HEK293T (cell line): ENCODE measurements around the gene SMARCAL1.
"Not testable (repeated sequence)": the region's sequence is repeated elsewhere in the genome, so short reads cannot be mapped to it uniquely, and the experiment has no call there.

Source experiments
- CTCF ChIA-PET: fragments of 350-600 bp; formaldehyde crosslinking; extraction: SDS; loops from one replicate; lab custom pipeline; 2021; ENCODE audit warnings: antibody characterized with exemption, inconsistent platforms; lab: Yijun Ruan, JAX
- POLR2A ChIA-PET: fragments of 350-600 bp; formaldehyde crosslinking; extraction: SDS; loops from one replicate; lab custom pipeline; 2020; ENCODE audit warnings: antibody characterized with exemption, inconsistent platforms; lab: Yijun Ruan, JAX
- DNase-seq: peaks from one replicate; pipeline ENCODE4 v3.0.0; 2012; ENCODE audit warnings: mixed read lengths; ENCODE audit errors: extremely low spot score
- ARNT ChIP-seq: fragments of 450-650 bp; IDR thresholded peaks from 2 replicates; pipeline ENCODE4 v1.6.1; 2017; ENCODE audit warnings: mild to moderate bottlenecking
- BHLHE40 ChIP-seq: fragments of 450-650 bp; IDR thresholded peaks from 2 replicates; pipeline ENCODE4 v1.6.1; 2016; ENCODE audit warnings: mild to moderate bottlenecking, moderate library complexity, borderline replicate concordance
- CTBP1 ChIP-seq: fragments of 450-650 bp; IDR thresholded peaks from 2 replicates; pipeline ENCODE4 v1.6.1; 2016; ENCODE audit warnings: borderline replicate concordance
- ELF4 ChIP-seq: fragments of 450-650 bp; IDR thresholded peaks from 2 replicates; pipeline ENCODE4 v1.6.1; 2017; ENCODE audit warnings: antibody characterized with exemption
- FOXA1 ChIP-seq: fragments of 450-650 bp; IDR thresholded peaks from 2 replicates; pipeline ENCODE4 v1.6.1; 2016; ENCODE audit warnings: mild to moderate bottlenecking
- FOXK2 ChIP-seq: fragments of 450-650 bp; IDR thresholded peaks from 2 replicates; pipeline ENCODE4 v1.6.1; 2016; ENCODE audit warnings: mild to moderate bottlenecking
- FOXM1 ChIP-seq: fragments of 450-650 bp; IDR thresholded peaks from 2 replicates; pipeline ENCODE4 v1.6.1; 2017; ENCODE audit warnings: mild to moderate bottlenecking, borderline replicate concordance
- HDGF ChIP-seq: fragments of 450-650 bp; IDR thresholded peaks from 2 replicates; pipeline ENCODE4 v1.6.1; 2017; ENCODE audit warnings: antibody characterized with exemption, borderline replicate concordance
- L3MBTL2 ChIP-seq: fragments of 450-650 bp; conservative IDR thresholded peaks from 2 replicates; pipeline ENCODE4 v1.6.1; 2016; ENCODE audit warnings: mild to moderate bottlenecking
- LEF1 ChIP-seq: fragments of 450-650 bp; IDR thresholded peaks from 2 replicates; pipeline ENCODE4 v1.6.1; 2017; ENCODE audit warnings: mild to moderate bottlenecking, borderline replicate concordance
- NFRKB ChIP-seq: fragments of 450-650 bp; IDR thresholded peaks from 2 replicates; pipeline ENCODE4 v1.6.1; 2016; ENCODE audit warnings: mild to moderate bottlenecking, moderate library complexity
- PKNOX1 ChIP-seq: fragments of 450-650 bp; IDR thresholded peaks from 2 replicates; pipeline ENCODE4 v1.6.1; 2016
- SP1 ChIP-seq: fragments of 450-650 bp; IDR thresholded peaks from 2 replicates; pipeline ENCODE4 v1.6.1; 2017
- SUZ12 ChIP-seq: fragments of 450-650 bp; IDR thresholded peaks from 2 replicates; pipeline ENCODE4 v1.6.1; 2016; ENCODE audit warnings: mild to moderate bottlenecking
- TARDBP ChIP-seq: fragments of 450-650 bp; IDR thresholded peaks from 2 replicates; pipeline ENCODE4 v1.6.1; 2016
- ZNF384 ChIP-seq: fragments of 450-650 bp; IDR thresholded peaks from 2 replicates; pipeline ENCODE4 v1.6.1; 2016

SMARCAL1 gene

GRCh38 chr2:216507220-216508160, 95.2 kb downstream of the SMARCAL1 start:
- CTCF ChIA-PET, result interaction anchor here (0.7 kb wide), 1 partner anchor 222 kb away, joined by 4 read pairs; no protein-coding TSS in a partner anchor
- no peak for DNase-seq
- TF ChIP-seq ELF4 (no peak), ZNF384 (no peak), NFRKB (no peak), BHLHE40 (no peak), L3MBTL2 (no peak), FOXA1 (no peak), FOXK2 (no peak), SUZ12 (no peak), SP1 (no peak), ARNT (no peak), LEF1 (no peak), HDGF (no peak), PKNOX1 (no peak), TARDBP (no peak), CTBP1 (no peak), FOXM1 (no peak)
- POLR2A ChIA-PET, result interaction anchor here (3.6 kb wide), 1 partner anchor 9 kb away, joined by 17 read pairs; the partner anchor contains the start of gene RPL37A

DNA sequence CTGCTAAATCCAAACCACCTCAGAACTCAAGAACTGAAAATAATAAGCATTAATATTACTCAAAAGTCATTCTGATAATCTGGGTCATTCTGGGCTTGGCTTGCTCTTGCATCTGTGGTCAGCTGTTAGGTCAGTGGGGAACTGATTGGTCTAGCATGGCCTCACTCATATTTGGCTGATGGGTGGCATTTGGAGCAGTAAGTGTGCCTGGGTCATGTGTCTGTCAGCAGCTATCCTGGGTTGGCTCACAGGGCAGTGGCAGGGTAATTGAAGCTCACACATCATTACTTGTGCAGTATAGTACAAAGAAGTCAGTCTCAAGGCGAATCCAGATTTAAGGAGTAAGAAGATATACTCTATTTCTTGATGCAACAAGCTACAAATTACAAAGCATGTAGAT, 95.9 kb downstream of the SMARCAL1 start:
- DNase-seq, result no peak
- POLR2A ChIA-PET, result interaction anchor here (3.6 kb wide), 1 partner anchor 10 kb away, joined by 17 read pairs; the partner anchor contains the start of gene RPL37A
- CTCF ChIA-PET, result no interaction called here
- TF ChIP-seq SP1 (no peak), CTBP1 (no peak), L3MBTL2 (no peak), FOXM1 (no peak)

DNA sequence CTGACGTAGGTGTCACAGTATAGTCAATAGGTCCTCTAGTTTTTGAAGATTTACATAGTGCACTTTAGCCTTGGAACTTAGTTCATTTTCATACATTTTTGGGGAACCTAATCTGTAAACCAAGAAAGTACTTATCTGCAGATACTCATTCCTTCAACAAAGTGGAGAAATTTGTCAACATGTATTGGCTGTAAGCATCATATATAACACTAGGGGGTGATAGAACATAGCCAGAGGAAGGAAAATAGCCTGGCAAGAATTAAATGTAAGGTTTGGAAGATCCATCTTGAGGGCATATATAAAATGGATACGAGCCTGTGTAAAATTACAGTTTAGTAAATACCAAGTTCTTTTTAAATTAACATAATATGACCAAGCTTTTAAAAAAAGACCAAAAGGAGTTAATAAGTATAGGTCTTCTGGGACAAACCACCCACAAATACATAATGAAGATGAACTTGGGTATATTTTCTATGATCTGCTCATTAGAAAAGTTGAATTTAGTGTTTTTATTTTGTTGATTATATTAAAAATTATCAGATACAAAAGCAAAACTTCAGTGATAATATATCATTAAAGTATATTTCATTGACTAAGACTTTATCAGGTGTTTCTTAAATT, 104.6 kb downstream of the SMARCAL1 start:
- POLR2A ChIA-PET, result no interaction called here
- DNase-seq, result peak; percentile 48
- no peak for TF ChIP-seq FOXM1
- peak; percentile 60; the same call in 1 of the 2 replicates for TF ChIP-seq FOXK2
- CTCF ChIA-PET, result interaction anchor here (0.8 to 1.4 kb wide), 5 partner anchors 11 to 150 kb away, joined by 3 to 8 read pairs (median 3); no protein-coding TSS in a partner anchor

DNA sequence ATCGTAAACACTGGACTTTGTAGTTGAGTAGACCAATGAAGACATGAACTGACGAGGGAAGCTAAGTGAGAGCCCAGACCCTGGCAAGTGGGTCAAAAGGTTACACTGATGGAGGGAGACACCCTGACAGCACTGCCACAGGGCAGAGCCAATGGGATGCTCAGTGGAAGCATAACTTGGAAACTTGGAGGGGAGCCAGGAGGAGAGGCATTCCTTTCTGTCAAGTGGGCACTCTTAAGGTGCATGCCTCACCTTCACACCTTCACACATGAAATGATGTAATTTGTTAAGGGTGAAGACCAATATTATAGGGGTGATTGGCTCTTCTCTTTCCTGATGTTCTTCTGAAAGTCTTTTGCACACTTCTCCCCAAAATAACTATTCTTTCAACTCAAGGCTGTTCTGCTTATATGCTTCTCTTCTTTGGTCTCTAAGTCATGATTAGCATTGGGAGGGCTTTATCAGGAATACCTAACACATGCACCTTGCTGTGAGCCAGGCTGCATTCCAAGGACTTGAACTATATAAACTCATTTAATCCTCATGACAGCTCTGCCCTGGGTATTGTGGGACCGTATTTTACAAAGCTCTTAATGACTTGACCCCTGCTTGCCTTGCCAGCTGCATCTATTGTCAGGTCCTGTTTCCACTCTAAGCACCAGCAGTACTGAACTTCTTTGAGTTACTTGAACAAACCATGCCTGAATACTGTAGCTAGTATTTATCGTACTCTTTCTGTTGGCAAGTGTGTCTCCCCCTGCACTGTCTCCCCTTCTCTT, 105.4 kb downstream of the SMARCAL1 start:
- no peak for DNase-seq
- POLR2A ChIA-PET, result interaction anchor here (1.1 kb wide), 1 partner anchor 19 kb away, joined by 3 read pairs; the partner anchor contains the start of gene RPL37A
- CTCF ChIA-PET, result interaction anchor here (0.6 to 3.1 kb wide), 6 partner anchors 12 to 149 kb away, joined by 3 to 14 read pairs (median 4); no protein-coding TSS in a partner anchor
- TF ChIP-seq LEF1 (no peak), FOXM1 (no peak), PKNOX1 (no peak), BHLHE40 (no peak), FOXK2 (no peak), FOXA1 (no peak), L3MBTL2 (no peak), ARNT (no peak), ELF4 (no peak)

DNA sequence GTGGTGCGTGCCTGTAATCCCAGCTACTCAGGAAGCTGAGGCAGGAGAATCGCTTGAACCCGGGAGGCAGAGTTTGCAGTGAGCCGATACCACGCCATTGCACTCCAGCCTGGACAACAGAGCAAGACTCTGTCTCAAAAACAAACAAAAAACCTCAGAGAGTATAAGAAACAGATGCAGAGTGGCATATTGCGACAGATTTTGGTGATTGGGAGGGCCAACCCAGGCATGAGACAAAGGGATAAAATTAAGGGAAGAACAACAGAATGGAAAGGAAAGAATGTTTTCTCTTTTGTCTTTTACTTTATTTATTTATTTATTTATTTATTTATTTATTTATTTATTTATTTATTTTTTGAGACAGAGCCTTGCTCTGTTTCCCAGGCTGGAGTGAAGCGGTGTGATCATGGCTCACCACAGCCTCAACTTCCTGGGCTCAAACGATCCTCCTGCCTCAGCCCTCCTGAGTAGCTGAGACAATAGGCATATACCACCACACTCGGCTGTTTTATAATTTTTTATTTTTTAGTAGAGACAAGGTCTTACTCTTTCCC, 106.4 kb downstream of the SMARCAL1 start:
- ChIA-PET CTCF (interaction anchor here (0.9 to 3.1 kb wide), 5 partner anchors 12 to 150 kb away, joined by 3 to 14 read pairs (median 6); no protein-coding TSS in a partner anchor), POLR2A (interaction anchor here (1.1 kb wide), 1 partner anchor 20 kb away, joined by 3 read pairs; the partner anchor contains the start of gene RPL37A)
- DNase-seq, result not testable (repeated sequence)

- CTCF ChIA-PET, result interaction anchor here (0.6 to 3.1 kb wide), 11 partner anchors 12 to 150 kb away, joined by 3 to 14 read pairs (median 4); no protein-coding TSS in a partner anchor
- TF ChIP-seq BHLHE40, result no peak
- no peak for TF ChIP-seq TARDBP
- no peak for TF ChIP-seq FOXA1
- peak; percentile 26; the same call in 1 of the 2 replicates for TF ChIP-seq PKNOX1
- TF ChIP-seq SUZ12, result no peak
- no peak for TF ChIP-seq L3MBTL2
- TF ChIP-seq ZNF384, result no peak
- TF ChIP-seq FOXK2, result no peak
- DNase-seq, result peak; percentile 65
- POLR2A ChIA-PET, result no interaction called here
Measured at GRCh38 chr2:216519154-216519762, 107.0 kb downstream of the SMARCAL1 start.
